ENCODE data around the gene HS3ST2.

Gene HS3ST2

DNA sequence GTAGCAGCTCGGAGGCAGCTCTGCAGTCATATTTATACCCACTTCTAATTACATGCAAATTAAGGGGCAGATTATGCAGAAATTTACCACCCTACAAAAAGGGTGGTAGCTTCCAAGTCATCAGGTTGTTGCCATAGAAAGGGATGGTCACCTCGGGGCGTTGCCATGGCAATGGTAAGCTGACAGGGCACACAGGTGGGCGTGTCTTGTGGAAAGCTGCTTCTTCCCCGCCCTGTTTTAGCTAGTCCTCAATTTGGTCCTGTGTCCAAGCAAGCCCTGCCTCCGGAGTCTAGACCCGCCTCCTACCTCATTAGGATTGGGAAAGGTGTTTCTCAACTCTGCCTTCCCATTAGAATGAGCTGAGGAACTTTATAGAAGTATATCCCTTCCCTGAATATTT lies 98.7 kb downstream of the HS3ST2 start:
- TF ChIP-seq FOXP2 (optimal IDR thresholded peaks at IDR 0.05; ENCODE audit: borderline replicate concordance, extremely low read depth, extremely low read length, insufficient read depth) (no peak), POLR2AphosphoS5 (IDR thresholded peaks at IDR 0.05; ENCODE audit: low read depth, low read length) (no peak), TAF1 (IDR thresholded peaks at IDR 0.05; ENCODE audit: borderline replicate concordance, insufficient read depth, low read length) (no peak), SIN3A (IDR thresholded peaks at IDR 0.05; ENCODE audit: borderline replicate concordance, insufficient read depth, low read length) (no peak)
- TF ChIP-seq, protein P1, sequence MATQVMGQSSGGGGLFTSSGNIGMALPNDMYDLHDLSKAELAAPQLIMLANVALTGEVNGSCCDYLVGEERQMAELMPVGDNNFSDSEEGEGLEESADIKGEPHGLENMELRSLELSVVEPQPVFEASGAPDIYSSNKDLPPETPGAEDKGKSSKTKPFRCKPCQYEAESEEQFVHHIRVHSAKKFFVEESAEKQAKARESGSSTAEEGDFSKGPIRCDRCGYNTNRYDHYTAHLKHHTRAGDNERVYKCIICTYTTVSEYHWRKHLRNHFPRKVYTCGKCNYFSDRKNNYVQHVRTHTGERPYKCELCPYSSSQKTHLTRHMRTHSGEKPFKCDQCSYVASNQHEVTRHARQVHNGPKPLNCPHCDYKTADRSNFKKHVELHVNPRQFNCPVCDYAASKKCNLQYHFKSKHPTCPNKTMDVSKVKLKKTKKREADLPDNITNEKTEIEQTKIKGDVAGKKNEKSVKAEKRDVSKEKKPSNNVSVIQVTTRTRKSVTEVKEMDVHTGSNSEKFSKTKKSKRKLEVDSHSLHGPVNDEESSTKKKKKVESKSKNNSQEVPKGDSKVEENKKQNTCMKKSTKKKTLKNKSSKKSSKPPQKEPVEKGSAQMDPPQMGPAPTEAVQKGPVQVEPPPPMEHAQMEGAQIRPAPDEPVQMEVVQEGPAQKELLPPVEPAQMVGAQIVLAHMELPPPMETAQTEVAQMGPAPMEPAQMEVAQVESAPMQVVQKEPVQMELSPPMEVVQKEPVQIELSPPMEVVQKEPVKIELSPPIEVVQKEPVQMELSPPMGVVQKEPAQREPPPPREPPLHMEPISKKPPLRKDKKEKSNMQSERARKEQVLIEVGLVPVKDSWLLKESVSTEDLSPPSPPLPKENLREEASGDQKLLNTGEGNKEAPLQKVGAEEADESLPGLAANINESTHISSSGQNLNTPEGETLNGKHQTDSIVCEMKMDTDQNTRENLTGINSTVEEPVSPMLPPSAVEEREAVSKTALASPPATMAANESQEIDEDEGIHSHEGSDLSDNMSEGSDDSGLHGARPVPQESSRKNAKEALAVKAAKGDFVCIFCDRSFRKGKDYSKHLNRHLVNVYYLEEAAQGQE (IDR thresholded peaks at IDR 0.05; ENCODE audit: insufficient read depth in 1 of 2, low read depth in 2 of 2, low read length in 2 of 2), result no peak

DNA sequence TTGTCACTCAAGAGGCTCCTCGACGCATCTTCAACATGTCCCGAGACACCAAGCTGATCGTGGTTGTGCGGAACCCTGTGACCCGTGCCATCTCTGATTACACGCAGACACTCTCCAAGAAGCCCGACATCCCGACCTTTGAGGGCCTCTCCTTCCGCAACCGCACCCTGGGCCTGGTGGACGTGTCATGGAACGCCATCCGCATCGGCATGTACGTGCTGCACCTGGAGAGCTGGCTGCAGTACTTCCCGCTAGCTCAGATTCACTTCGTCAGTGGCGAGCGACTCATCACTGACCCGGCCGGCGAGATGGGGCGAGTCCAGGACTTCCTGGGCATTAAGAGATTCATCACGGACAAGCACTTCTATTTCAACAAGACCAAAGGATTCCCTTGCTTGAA lies 101.0 kb downstream of the HS3ST2 start:
- TF ChIP-seq FOXP2 (optimal IDR thresholded peaks at IDR 0.05; ENCODE audit: borderline replicate concordance, extremely low read depth, extremely low read length, insufficient read depth) (no peak), POLR2AphosphoS5 (IDR thresholded peaks at IDR 0.05; ENCODE audit: low read depth, low read length) (no peak), TAF1 (IDR thresholded peaks at IDR 0.05; ENCODE audit: borderline replicate concordance, insufficient read depth, low read length) (no peak), SIN3A (IDR thresholded peaks at IDR 0.05; ENCODE audit: borderline replicate concordance, insufficient read depth, low read length) (no peak)
- TF ChIP-seq, protein P1 (IDR thresholded peaks at IDR 0.05; ENCODE audit: insufficient read depth in 1 of 2, low read depth in 2 of 2, low read length in 2 of 2), result no peak

DNA sequence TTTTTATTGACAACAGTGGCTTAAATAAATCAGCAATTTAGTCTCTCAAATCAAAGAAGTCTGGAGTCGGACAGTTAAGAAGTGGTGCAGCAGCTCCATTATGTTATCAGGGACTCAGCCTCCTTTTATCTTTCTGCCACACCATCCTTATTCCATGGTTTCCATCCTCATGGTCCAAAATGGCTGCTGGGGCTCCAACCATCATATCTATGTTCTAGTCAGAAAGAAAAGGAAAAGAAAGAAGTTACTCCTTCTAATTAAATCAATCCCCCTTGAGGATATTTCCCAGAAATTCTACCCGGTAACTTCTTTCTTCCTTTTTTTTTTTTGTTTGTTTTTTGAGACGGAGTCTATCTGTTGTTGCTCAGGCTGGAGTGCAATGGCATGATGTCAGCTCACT lies 109.5 kb downstream of the HS3ST2 start:
- TF ChIP-seq, protein P1 (IDR thresholded peaks at IDR 0.05; ENCODE audit: insufficient read depth in 1 of 2, low read depth in 2 of 2, low read length in 2 of 2), result no peak
- TF ChIP-seq SIN3A (IDR thresholded peaks at IDR 0.05; ENCODE audit: borderline replicate concordance, insufficient read depth, low read length) (no peak), FOXP2 (optimal IDR thresholded peaks at IDR 0.05; ENCODE audit: borderline replicate concordance, extremely low read depth, extremely low read length, insufficient read depth) (no peak)

DNA sequence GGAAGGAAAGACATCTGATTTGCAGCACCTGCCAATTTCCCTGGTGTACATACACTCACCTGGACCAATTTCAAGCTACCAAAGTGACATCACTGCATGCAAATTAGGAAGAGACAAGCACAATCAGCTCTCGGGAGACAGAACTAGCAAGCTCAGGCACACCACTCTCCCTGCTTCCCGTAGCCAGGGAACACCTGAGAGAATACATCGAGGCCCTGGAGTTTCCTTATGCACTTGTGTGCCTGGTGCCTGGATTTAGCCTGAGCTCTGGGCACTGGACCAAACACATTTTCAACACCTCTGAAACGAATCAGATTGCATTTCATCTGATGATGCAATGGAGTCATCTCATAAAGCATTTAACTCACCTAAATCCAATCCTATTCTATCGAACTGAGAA lies 110.5 kb downstream of the HS3ST2 start:
- no peak for TF ChIP-seq FOXP2 (optimal IDR thresholded peaks at IDR 0.05; ENCODE audit: borderline replicate concordance, extremely low read depth, extremely low read length, insufficient read depth)
- TF ChIP-seq TAF1 (IDR thresholded peaks at IDR 0.05; ENCODE audit: borderline replicate concordance, insufficient read depth, low read length), result no peak
- TF ChIP-seq, protein P1 (IDR thresholded peaks at IDR 0.05; ENCODE audit: insufficient read depth in 1 of 2, low read depth in 2 of 2, low read length in 2 of 2), result no peak
- TF ChIP-seq SIN3A (IDR thresholded peaks at IDR 0.05; ENCODE audit: borderline replicate concordance, insufficient read depth, low read length), result no peak
- TF ChIP-seq POLR2AphosphoS5 (IDR thresholded peaks at IDR 0.05; ENCODE audit: low read depth, low read length), result no peak

DNA sequence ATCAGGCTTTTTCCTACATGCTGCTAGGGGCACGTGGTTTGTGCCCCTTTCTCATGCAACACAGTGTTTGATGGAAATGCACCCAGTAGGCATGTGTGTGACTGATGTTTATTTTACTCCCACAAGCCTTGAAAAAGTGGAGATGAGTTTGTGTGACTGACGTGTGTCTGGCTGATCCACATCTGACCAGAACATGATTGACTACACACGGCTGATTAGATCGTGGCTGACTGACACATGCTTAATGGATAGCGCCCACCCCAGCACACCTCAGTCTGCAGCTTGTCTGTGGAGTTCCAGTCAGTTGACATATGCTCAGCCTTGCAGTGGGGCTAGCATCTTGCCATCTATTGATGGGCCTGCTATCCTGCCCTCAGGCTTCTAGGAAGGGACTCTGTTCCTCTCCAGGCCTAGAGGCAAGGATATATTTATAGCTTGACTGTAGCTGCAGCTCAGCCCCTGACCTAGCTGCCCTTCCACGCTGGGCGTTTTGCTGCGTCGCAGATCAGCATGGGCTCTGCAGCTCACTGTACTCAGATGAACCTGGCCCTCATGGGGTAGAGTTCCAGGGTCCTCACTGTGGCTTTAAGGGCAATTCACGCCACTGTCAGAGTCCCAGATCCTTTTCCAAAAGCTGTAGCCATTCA lies 112.3 kb downstream of the HS3ST2 start:
- TF ChIP-seq TAF1 (IDR thresholded peaks at IDR 0.05; ENCODE audit: borderline replicate concordance, insufficient read depth, low read length), result no peak
- TF ChIP-seq SIN3A (IDR thresholded peaks at IDR 0.05; ENCODE audit: borderline replicate concordance, insufficient read depth, low read length), result no peak
